HEK293 (cell line): ENCODE data around the gene PAQR7.

Source experiments
- GLI4 ChIP-seq: fragments of 450-650 bp; formaldehyde crosslinking; IDR thresholded peaks from 2 replicates; pipeline ENCODE4 v1.5.1; 2016; ENCODE audit warnings: missing biosample characterization, missing genetic modification characterization
- HOXA7 ChIP-seq: sonication (generic); formaldehyde crosslinking; IDR thresholded peaks from 2 replicates; pipeline ENCODE4 v1.8.1; 2022; ENCODE audit warnings: missing genetic modification reagents, borderline replicate concordance
- REPIN1 ChIP-seq: fragments of 450-650 bp; formaldehyde crosslinking; IDR thresholded peaks from 2 replicates; pipeline ENCODE4 v1.5.1; 2017; ENCODE audit warnings: missing biosample characterization, missing genetic modification characterization, low read depth
- ZNF239 ChIP-seq: fragments of 450-650 bp; formaldehyde crosslinking; IDR thresholded peaks from 2 replicates; pipeline ENCODE4 v1.5.1; 2016; ENCODE audit warnings: missing biosample characterization, missing genetic modification characterization
- ZNF24 ChIP-seq: fragments of 450-650 bp; formaldehyde crosslinking; IDR thresholded peaks from 2 replicates; pipeline ENCODE4 v1.5.1; 2016; ENCODE audit warnings: missing biosample characterization, missing genetic modification characterization
- ZNF248 ChIP-seq: fragments of 450-650 bp; formaldehyde crosslinking; IDR thresholded peaks from 2 replicates; pipeline ENCODE4 v1.5.1; 2017; ENCODE audit warnings: missing biosample characterization, missing genetic modification characterization
- ZNF529 ChIP-seq: fragments of 450-650 bp; formaldehyde crosslinking; IDR thresholded peaks from 2 replicates; pipeline ENCODE4 v1.5.1; 2017; ENCODE audit warnings: missing genetic modification characterization, missing biosample characterization; ENCODE audit not compliant: insufficient replicate concordance
- TF ChIP-seq, protein P1 (sequence below): fragments of 450-650 bp; formaldehyde crosslinking; IDR thresholded peaks from 2 replicates; pipeline ENCODE4 v1.5.1; 2016; ENCODE audit warnings: missing biosample characterization, missing genetic modification characterization
- TF ChIP-seq, protein P2 (sequence below): sonication (generic); formaldehyde crosslinking; IDR thresholded peaks from 2 replicates; pipeline ENCODE4 v1.8.1; 2022; ENCODE audit warnings: mild to moderate bottlenecking, moderate library complexity, missing genetic modification reagents
- TF ChIP-seq, protein P3 (sequence below): fragments of 450-650 bp; formaldehyde crosslinking; IDR thresholded peaks from 2 replicates; pipeline ENCODE4 v1.5.1; 2016; ENCODE audit warnings: missing biosample characterization, missing genetic modification characterization

DNA sequence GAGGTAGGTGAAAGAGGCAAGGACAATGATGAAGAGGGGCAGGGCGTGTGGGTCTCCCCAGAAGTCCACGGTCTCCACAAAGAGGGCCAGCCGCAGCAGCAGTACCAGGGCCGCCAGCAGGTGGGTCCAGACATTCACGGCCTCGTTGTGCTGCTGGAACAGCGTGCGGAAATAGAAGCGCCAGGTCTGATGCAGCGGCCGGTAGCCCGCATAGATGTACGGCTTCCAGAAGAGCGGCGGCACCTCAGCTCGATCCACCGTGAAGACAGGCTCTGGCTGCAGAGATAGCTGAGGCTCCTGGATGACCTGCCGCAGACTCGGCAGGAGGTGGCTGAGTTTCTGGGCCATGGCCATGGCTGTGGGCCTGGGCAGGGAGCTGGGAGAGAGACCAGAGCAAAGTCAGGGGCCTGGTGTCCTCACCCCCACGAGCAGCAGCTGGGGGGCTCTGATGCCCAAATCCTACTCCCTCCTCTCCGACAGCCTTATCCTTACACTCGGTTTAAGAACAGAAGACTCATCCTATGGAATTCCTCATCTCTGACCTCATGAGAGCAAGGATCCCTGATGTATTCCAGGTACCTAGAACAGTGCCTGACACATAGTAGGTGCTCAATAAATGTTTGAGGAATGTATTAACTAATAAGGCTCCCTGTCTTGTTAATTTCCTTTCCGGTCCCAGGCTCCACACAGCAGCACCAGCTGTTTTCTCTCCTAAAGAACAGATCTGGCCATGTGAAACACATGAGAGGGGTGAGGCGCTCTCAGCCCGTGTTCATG lies 11.8 kb downstream of the PAQR7 start:
- TF ChIP-seq ZNF529 (tag by site-specific recombination) (no peak), GLI4 (no peak), HOXA7 (CRISPR knock-in tag) (no peak), REPIN1 (no peak), ZNF239 (tag by site-specific recombination) (no peak), ZNF24 (no peak), ZNF248 (tag by site-specific recombination) (no peak)
- TF ChIP-seq, protein P1, sequence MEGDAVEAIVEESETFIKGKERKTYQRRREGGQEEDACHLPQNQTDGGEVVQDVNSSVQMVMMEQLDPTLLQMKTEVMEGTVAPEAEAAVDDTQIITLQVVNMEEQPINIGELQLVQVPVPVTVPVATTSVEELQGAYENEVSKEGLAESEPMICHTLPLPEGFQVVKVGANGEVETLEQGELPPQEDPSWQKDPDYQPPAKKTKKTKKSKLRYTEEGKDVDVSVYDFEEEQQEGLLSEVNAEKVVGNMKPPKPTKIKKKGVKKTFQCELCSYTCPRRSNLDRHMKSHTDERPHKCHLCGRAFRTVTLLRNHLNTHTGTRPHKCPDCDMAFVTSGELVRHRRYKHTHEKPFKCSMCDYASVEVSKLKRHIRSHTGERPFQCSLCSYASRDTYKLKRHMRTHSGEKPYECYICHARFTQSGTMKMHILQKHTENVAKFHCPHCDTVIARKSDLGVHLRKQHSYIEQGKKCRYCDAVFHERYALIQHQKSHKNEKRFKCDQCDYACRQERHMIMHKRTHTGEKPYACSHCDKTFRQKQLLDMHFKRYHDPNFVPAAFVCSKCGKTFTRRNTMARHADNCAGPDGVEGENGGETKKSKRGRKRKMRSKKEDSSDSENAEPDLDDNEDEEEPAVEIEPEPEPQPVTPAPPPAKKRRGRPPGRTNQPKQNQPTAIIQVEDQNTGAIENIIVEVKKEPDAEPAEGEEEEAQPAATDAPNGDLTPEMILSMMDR (tag by site-specific recombination): no peak
- TF ChIP-seq, protein P2, sequence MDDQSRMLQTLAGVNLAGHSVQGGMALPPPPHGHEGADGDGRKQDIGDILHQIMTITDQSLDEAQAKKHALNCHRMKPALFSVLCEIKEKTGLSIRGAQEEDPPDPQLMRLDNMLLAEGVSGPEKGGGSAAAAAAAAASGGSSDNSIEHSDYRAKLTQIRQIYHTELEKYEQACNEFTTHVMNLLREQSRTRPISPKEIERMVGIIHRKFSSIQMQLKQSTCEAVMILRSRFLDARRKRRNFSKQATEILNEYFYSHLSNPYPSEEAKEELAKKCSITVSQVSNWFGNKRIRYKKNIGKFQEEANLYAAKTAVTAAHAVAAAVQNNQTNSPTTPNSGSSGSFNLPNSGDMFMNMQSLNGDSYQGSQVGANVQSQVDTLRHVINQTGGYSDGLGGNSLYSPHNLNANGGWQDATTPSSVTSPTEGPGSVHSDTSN (CRISPR knock-in tag): no peak
- TF ChIP-seq, protein P3, sequence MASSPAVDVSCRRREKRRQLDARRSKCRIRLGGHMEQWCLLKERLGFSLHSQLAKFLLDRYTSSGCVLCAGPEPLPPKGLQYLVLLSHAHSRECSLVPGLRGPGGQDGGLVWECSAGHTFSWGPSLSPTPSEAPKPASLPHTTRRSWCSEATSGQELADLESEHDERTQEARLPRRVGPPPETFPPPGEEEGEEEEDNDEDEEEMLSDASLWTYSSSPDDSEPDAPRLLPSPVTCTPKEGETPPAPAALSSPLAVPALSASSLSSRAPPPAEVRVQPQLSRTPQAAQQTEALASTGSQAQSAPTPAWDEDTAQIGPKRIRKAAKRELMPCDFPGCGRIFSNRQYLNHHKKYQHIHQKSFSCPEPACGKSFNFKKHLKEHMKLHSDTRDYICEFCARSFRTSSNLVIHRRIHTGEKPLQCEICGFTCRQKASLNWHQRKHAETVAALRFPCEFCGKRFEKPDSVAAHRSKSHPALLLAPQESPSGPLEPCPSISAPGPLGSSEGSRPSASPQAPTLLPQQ (tag by site-specific recombination): no peak
